ENCODE measurements around the gene RIN2.

DNA sequence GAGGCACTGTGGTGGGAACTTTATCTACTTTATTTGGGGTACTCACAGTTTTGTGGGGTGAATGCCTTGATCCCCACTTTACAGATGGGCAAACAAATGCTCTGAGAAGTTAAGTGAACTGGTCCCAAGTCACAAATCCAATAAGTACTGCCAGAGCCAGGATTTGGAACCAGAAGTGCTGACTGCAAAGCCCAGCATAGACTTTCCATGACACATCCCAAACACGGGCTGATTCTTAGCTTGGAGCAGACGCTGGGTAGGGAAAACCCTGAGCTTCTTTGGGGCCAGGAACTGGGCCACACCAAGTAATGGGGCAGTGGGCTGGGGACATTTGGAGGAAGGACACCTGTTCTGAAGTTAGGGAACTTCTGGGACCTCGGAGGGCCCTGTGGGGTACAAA, 20.3 kb downstream of the RIN2 start:
- TF ChIP-seq CTCF (conservative IDR thresholded peaks at IDR 0.05) (no peak), ZFX (IDR thresholded peaks at IDR 0.05) (no peak)

Data from C4-2B (cell line).